HG02938 (cell line): ENCODE data around the gene PRDM16.

Experiments
- ATAC-seq: cut with Tn5 transposase; IDR thresholded peaks from one replicate; pipeline ENCODE4 v1.9.1; 2021; ENCODE audit warnings: mild to moderate bottlenecking, moderate library complexity; ENCODE audit not compliant: unreplicated experiment

Gene PRDM16

GRCh38 chr1:3053366-3053980 lies 15.5 kb upstream of the PRDM16 start:
- ATAC-seq, result no peak

- no peak for ATAC-seq
Measured at GRCh38 chr1:3053986-3054385, 15.0 kb upstream of the PRDM16 start.

GRCh38 chr1:3054474-3054873 lies 14.5 kb upstream of the PRDM16 start:
- ATAC-seq, result no peak

GRCh38 chr1:3055051-3055450 lies 14.0 kb upstream of the PRDM16 start:
- ATAC-seq, result no peak

- ATAC-seq, result no peak
Measured at GRCh38 chr1:3056641-3057040, 12.4 kb upstream of the PRDM16 start.

- no peak for ATAC-seq
Measured at GRCh38 chr1:3058263-3059030, 10.6 kb upstream of the PRDM16 start.

- no peak for ATAC-seq
Measured at GRCh38 chr1:3060127-3060526, 8.9 kb upstream of the PRDM16 start.

GRCh38 chr1:3060601-3061551 lies 8.1 kb upstream of the PRDM16 start:
- no peak for ATAC-seq

- ATAC-seq, result no peak
Measured at GRCh38 chr1:3061566-3061965, 7.4 kb upstream of the PRDM16 start.

- ATAC-seq, result no peak
Measured at GRCh38 chr1:3061981-3062615, 6.9 kb upstream of the PRDM16 start.

GRCh38 chr1:3062616-3063378 lies 6.2 kb upstream of the PRDM16 start:
- no peak for ATAC-seq

GRCh38 chr1:3063379-3064295 lies 5.4 kb upstream of the PRDM16 start:
- no peak for ATAC-seq

- ATAC-seq, result no peak
Measured at GRCh38 chr1:3064296-3064850, 4.6 kb upstream of the PRDM16 start.

GRCh38 chr1:3064901-3065300 lies 4.1 kb upstream of the PRDM16 start:
- ATAC-seq, result no peak

- ATAC-seq, result no peak
Measured at GRCh38 chr1:3065396-3065795, 3.6 kb upstream of the PRDM16 start.

GRCh38 chr1:3065797-3066196 lies 3.2 kb upstream of the PRDM16 start:
- ATAC-seq, result no peak

GRCh38 chr1:3066250-3066711 lies 2.7 kb upstream of the PRDM16 start:
- ATAC-seq, result no peak

- no peak for ATAC-seq
Measured at GRCh38 chr1:3066826-3067225, 2.2 kb upstream of the PRDM16 start.

GRCh38 chr1:3067301-3067670 lies 1.7 kb upstream of the PRDM16 start:
- ATAC-seq, result no peak
